DOHH2 (cell line): Measurements from ENCODE around the gene MLC1.

Experiments
- H3F3A ChIP-seq: fragments of 200-600 bp; sonication (generic), shearing (Covaris generic); 2 replicates; pipeline ENCODE4 v1.6.0; 2016; ENCODE audit warnings: antibody characterized with exemption, mild to moderate bottlenecking; ENCODE audit not compliant: control insufficient read depth, insufficient read depth
- H3K27ac ChIP-seq: fragments of 200-600 bp; sonication (generic); 2 replicates; pipeline ENCODE4 v1.5.1; 2014; ENCODE audit warnings: low read depth, mild to moderate bottlenecking, low read length, moderate library complexity
- H3K27me3 ChIP-seq: fragments of 200-600 bp; sonication (generic); 2 replicates; pipeline ENCODE4 v1.6.1; 2014; ENCODE audit warnings: mild to moderate bottlenecking, low read length, mixed read lengths; ENCODE audit not compliant: control insufficient read depth
- H3K36me3 ChIP-seq: fragments of 200-600 bp; sonication (generic); 2 replicates; pipeline ENCODE4 v1.6.1; 2014; ENCODE audit warnings: mild to moderate bottlenecking, low read length, moderate library complexity, mixed read lengths; ENCODE audit not compliant: control insufficient read depth
- H3K4me1 ChIP-seq: fragments of 200-600 bp; sonication (generic); 2 replicates; pipeline ENCODE4 v1.6.1; 2014; ENCODE audit warnings: mild to moderate bottlenecking, low read length, mixed read lengths; ENCODE audit not compliant: control insufficient read depth
- H3K4me2 ChIP-seq: fragments of 200-600 bp; sonication (generic); 2 replicates; pipeline ENCODE4 v1.6.0; 2014; ENCODE audit warnings: mild to moderate bottlenecking, low read length, moderate library complexity
- H3K4me3 ChIP-seq: fragments of 200-600 bp; sonication (generic); 2 replicates; pipeline ENCODE4 v1.5.1; 2014; ENCODE audit warnings: mild to moderate bottlenecking, low read length, mixed read lengths
- H3K79me2 ChIP-seq: fragments of 200-600 bp; sonication (generic); 2 replicates; pipeline ENCODE4 v1.6.1; 2014; ENCODE audit warnings: mild to moderate bottlenecking, low read length, mixed read lengths; ENCODE audit not compliant: control insufficient read depth
- H3K9me2 ChIP-seq: fragments of 200-600 bp; sonication (generic); replicated peaks from 2 replicates; pipeline ENCODE4 v1.6.1; 2014; ENCODE audit warnings: mild to moderate bottlenecking, low read length, mixed read lengths; ENCODE audit not compliant: control insufficient read depth
- H3K9me3 ChIP-seq: fragments of 200-600 bp; sonication (generic); 2 replicates; pipeline ENCODE4 v1.6.1; 2014; ENCODE audit warnings: antibody characterized with exemption, low read length, mixed read lengths; ENCODE audit not compliant: control insufficient read depth, insufficient read depth
- H4K20me1 ChIP-seq: fragments of 200-600 bp; sonication (generic); 2 replicates; pipeline ENCODE4 v1.6.0; 2014; ENCODE audit warnings: low read depth, mild to moderate bottlenecking, antibody characterized with exemption, low read length, moderate library complexity; ENCODE audit not compliant: control insufficient read depth, insufficient read depth
- CTCF ChIP-seq: fragments of 200-600 bp; sonication (generic); IDR thresholded peaks from one replicate; pipeline ENCODE4 v1.5.1; 2014; ENCODE audit warnings: antibody characterized with exemption, mild to moderate bottlenecking, low read depth, low read length; ENCODE audit not compliant: poor library complexity, severe bottlenecking
- EZH2phosphoT487 ChIP-seq: fragments of 200-600 bp; sonication (generic); IDR thresholded peaks from 2 replicates; pipeline ENCODE4 v1.6.1; 2017; ENCODE audit warnings: borderline replicate concordance, mild to moderate bottlenecking, antibody characterized with exemption, low read length, moderate library complexity, mixed read lengths

Gene MLC1

GRCh38 chr22:50078761-50079160, 6.5 kb downstream of the MLC1 start:
- Histone ChIP-seq H3K27ac (no peak overlapping the region), H3K36me3 (no peaks in the 10 kb centered on the region), H3K9me2 (no peaks in the 10 kb centered on the region), H4K20me1 (no peaks in the 10 kb centered on the region), H3K9me3 (no peaks in the 10 kb centered on the region), H3K4me3 (no peak overlapping the region), H3K4me2 (no peak overlapping the region), H3F3A (no peaks in the 10 kb centered on the region), H3K79me2 (no peaks in the 10 kb centered on the region), H3K27me3 (no peaks in the 10 kb centered on the region), H3K4me1 (peaks cover 33% of the 10 kb centered on the region)
- TF ChIP-seq CTCF (no peak), EZH2phosphoT487 (no peak)

GRCh38 chr22:50078246-50078645, 7.0 kb downstream of the MLC1 start:
- Histone ChIP-seq H3K27me3 (no peaks in the 10 kb centered on the region), H3K9me2 (no peaks in the 10 kb centered on the region), H3K27ac (no peak overlapping the region), H3K4me1 (peaks cover 33% of the 10 kb centered on the region), H3F3A (no peaks in the 10 kb centered on the region), H3K9me3 (no peaks in the 10 kb centered on the region), H3K4me2 (no peak overlapping the region), H4K20me1 (no peaks in the 10 kb centered on the region), H3K79me2 (no peaks in the 10 kb centered on the region), H3K4me3 (no peak overlapping the region), H3K36me3 (no peaks in the 10 kb centered on the region)
- TF ChIP-seq EZH2phosphoT487 (no peak), CTCF (no peak)

GRCh38 chr22:50076646-50077535, 8.3 kb downstream of the MLC1 start:
- Histone ChIP-seq H3F3A (no peaks in the 10 kb centered on the region), H3K4me3 (peak overlapping the region; percentile 30), H3K4me1 (peaks cover 33% of the 10 kb centered on the region), H4K20me1 (no peaks in the 10 kb centered on the region), H3K27me3 (no peaks in the 10 kb centered on the region), H3K9me3 (no peaks in the 10 kb centered on the region), H3K79me2 (no peaks in the 10 kb centered on the region), H3K36me3 (no peaks in the 10 kb centered on the region), H3K27ac (no peak overlapping the region), H3K4me2 (peak overlapping the region; percentile 45), H3K9me2 (no peaks in the 10 kb centered on the region)
- TF ChIP-seq EZH2phosphoT487 (no peak), CTCF (no peak)
